ENCODE results near the gene RPS24. TPM values are rescaled to one million over a fixed set of nuclear protein-coding genes. Genes with fewer than 3 reads are reported as not detected.

The RPS24 gene
- total and polyA plus RNA-seq, 10 of the 15 experiments (the other 5 are each of a cell fraction or from before 2014, with no cell fraction given) = 1,343 to 7,285 (median 2,230) TPM

GRCh38 chr10:78013564-78013963, 20.1 kb upstream of the RPS24 start (continued):
- TF ChIP-seq ZNF384 (IDR thresholded peaks at IDR 0.05; ENCODE audit: borderline replicate concordance, low read depth, low read length) (no peak), EP300 (IDR thresholded peaks at IDR 0.05; ENCODE audit: borderline replicate concordance in 1 of 2, control insufficient read depth in 1 of 2, low read depth in 2 of 2, low read length in 2 of 2) (no peak), ZZZ3 (IDR thresholded peaks at IDR 0.05; ENCODE audit: control insufficient read depth, insufficient read length, low read depth) (no peak), MTA2 (IDR thresholded peaks at IDR 0.05; ENCODE audit: low read depth) (no peak), SMC3 (IDR thresholded peaks at IDR 0.05; ENCODE audit: borderline replicate concordance, low read length) (no peak), PML (IDR thresholded peaks at IDR 0.05; ENCODE audit: low read length) (no peak)

GRCh38 chr10:78015546-78015945, 18.1 kb upstream of the RPS24 start:
- no peaks in the 10 kb centered on the region for H3K79me2 ChIP-seq (ENCODE audit: control insufficient read depth, insufficient read depth, low read length)
- no peak overlapping the region for H2AFZ ChIP-seq (ENCODE audit: control insufficient read depth, low read depth, low read length)
- no peaks in the 10 kb centered on the region for H4K20me1 ChIP-seq (ENCODE audit: control insufficient read depth, insufficient read depth)
- SMC1A ChIA-PET (ENCODE audit: uncharacterized antibody, unreplicated experiment) = interaction anchor here (0.7 kb wide), 1 partner anchor 14 kb away, joined by 3 read pairs; the partner anchor contains the start of gene POLR3A
- FAIRE-seq (no peak), ATAC-seq (no peak), DNase-seq (ENCODE audit: low read depth, low spot score) (no peak)
- in situ Hi-C loops (cut with MboI) = no loop called here
- RAD21 ChIA-PET (ENCODE audit: unreplicated experiment) = interaction anchor here (0.6 kb wide), 1 partner anchor 87 kb away, joined by 3 read pairs; no protein-coding TSS in a partner anchor
- H3K9me3 ChIP-seq (replicated peaks; ENCODE audit: control insufficient read depth, insufficient read depth, low read length) = no peaks in the 10 kb centered on the region
- CTCF ChIA-PET = no interaction called here
- no peak overlapping the region for H3K27ac ChIP-seq (ENCODE audit: control insufficient read depth, insufficient read depth)
- POLR2A ChIA-PET = no interaction called here
- 89% methylated on average over 5 of the region's 5 CpGs for WGBS (ENCODE audit: insufficient coverage, insufficient replicate concordance, low lambda C conversion rate, missing lambda C conversion rate)
- H3K27me3 ChIP-seq (replicated peaks in 1 of 2; ENCODE audit: control insufficient read depth in 2 of 2, insufficient read depth in 2 of 2, low read length in 1 of 2) = no peaks in the 10 kb centered on the region
- no peak overlapping the region for H3K4me3 ChIP-seq
- intact Hi-C loops (cut with micrococcal nuclease; ENCODE audit: unreplicated experiment) = no loop called here
- no peak overlapping the region for H3K4me2 ChIP-seq (ENCODE audit: control insufficient read depth, insufficient read depth)
- BruUV-seq (replicated peaks) = no TSS peak
- no peak overlapping the region for H3K9ac ChIP-seq (ENCODE audit: control insufficient read depth, insufficient read depth, low read length)
- no peaks in the 10 kb centered on the region for H3K4me1 ChIP-seq (ENCODE audit: control insufficient read depth, insufficient read depth, low read length)
- H3K36me3 ChIP-seq (ENCODE audit: control insufficient read depth in 2 of 2, insufficient read depth in 2 of 2, low read length in 1 of 2) = peaks cover 12 to 36% of the 10 kb centered on the region in 2 experiments
- TF ChIP-seq HCFC1 (IDR thresholded peaks at IDR 0.05; ENCODE audit: low read length) (no peak), TAF1 (IDR thresholded peaks at IDR 0.05; ENCODE audit: borderline replicate concordance, low read depth, low read length) (no peak), BHLHE40 (IDR thresholded peaks at IDR 0.05; ENCODE audit: borderline replicate concordance in 1 of 2, low read depth in 2 of 2, low read length in 1 of 2) (no peak)

Measured in GM12878 (cell line).